Measurements from ENCODE around the gene LIN9.

LIN9 gene

DNA sequence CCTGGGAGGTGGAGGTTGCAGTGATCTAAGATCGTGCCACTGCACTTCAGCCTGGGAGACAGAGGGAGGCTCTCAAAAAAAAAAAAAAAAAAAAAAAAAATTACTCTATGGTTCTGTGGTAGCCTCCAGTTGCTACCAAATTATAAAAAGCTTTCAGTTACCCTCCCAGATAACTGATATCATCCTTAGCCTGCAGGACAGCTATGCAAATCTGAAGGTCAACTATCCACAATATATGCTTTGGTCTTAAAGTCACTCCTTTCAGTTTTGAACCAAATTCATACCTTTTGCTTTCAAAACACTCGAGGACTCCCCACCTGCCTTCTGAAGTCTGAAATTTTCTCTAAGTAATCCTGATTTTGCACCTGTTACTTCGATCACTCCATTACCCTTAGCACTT is 82.4 kb downstream of the LIN9 start:
- Mint-ChIP-seq H3K27ac (no peak overlapping the region), H3K9me3 (no peaks in the 10 kb centered on the region), H3K4me3 (peak overlapping the region; percentile 26 to 52 (median 40)), H3K27me3 (ENCODE audit: low read depth) (peaks cover 43% of the 10 kb centered on the region), H3K36me3 (ENCODE audit: low read depth) (peaks cover 19% of the 10 kb centered on the region), H3K4me1 (peaks cover 3% of the 10 kb centered on the region)
- TF ChIP-seq, protein P1, sequence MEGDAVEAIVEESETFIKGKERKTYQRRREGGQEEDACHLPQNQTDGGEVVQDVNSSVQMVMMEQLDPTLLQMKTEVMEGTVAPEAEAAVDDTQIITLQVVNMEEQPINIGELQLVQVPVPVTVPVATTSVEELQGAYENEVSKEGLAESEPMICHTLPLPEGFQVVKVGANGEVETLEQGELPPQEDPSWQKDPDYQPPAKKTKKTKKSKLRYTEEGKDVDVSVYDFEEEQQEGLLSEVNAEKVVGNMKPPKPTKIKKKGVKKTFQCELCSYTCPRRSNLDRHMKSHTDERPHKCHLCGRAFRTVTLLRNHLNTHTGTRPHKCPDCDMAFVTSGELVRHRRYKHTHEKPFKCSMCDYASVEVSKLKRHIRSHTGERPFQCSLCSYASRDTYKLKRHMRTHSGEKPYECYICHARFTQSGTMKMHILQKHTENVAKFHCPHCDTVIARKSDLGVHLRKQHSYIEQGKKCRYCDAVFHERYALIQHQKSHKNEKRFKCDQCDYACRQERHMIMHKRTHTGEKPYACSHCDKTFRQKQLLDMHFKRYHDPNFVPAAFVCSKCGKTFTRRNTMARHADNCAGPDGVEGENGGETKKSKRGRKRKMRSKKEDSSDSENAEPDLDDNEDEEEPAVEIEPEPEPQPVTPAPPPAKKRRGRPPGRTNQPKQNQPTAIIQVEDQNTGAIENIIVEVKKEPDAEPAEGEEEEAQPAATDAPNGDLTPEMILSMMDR (IDR thresholded peaks at IDR 0.05; ENCODE audit: unreplicated experiment in 3 of 3), result no peak

DNA sequence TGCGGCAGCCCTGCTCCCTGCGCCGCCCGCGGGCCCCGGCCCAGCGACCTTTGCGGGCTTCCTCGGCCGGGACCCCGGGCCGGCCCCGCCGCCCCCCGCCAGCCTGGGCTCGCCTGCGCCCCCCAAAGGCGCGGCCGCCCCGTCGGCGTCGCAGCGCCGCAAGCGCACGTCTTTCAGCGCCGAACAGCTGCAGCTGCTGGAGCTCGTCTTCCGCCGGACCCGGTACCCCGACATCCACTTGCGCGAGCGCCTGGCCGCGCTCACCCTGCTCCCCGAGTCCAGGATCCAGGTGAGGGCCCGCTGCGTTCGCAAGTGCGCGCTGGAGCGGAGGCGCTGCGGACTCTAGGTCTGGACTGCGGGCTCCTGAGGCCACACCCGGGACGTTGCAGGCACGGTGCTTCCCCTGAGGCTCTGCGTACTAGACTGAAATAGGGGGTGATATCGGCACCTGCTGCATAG is 85.1 kb downstream of the LIN9 start:
- H3K9me3 Mint-ChIP-seq, result no peaks in the 10 kb centered on the region

DNA sequence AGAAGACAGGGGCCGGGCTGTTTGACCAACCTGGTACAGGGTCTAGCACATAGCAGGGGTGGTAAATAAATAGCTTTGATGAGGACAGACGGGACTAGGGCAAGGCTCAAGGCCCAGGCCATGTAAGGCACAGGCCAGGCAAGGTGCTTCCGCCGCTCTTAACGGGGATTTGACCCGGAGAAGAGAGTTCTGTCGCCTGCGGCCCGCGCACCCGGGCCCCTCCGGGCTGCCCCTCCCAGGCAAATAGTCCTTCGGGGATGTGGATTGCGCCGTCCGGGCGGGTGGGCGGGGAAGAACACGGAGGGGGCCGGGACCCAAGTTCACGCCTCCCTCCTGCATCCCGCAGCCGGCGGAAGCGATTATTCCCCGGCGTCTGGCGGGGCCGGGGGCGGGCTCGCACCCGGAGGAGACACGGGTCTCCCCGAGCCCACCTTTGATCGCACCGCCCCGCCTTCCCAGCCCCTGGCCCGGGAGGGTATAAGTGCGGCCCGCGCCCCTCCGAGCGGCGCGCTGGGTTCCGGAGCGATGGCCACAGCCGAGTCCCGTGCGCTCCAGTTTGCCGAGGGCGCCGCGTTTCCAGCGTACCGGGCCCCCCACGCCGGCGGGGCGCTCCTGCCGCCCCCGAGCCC is 85.7 kb downstream of the LIN9 start, which contains the start of gene MIXL1:
Gene MIXL1 (plus strand): TSS at position 508 of the 629 bp plus-strand sequence. CDS start 18 bp downstream, at position 526.
- Mint-ChIP-seq H3K36me3 (ENCODE audit: low read depth) (peaks cover 8% of the 10 kb centered on the region), H3K9me3 (no peaks in the 10 kb centered on the region), H3K4me1 (peaks cover 3% of the 10 kb centered on the region), H3K27ac (peak within 1 kb of the TSS in 1 of 3 experiments; percentile 22), H3K27me3 (ENCODE audit: low read depth) (peaks cover 54% of the 10 kb centered on the region), H3K4me3 (peak within 1 kb of the TSS; percentile 84 to 85 (median 85))
- TF ChIP-seq, protein P1 (IDR thresholded peaks at IDR 0.05; ENCODE audit: unreplicated experiment in 3 of 3), result no peak

More for the DNA sequence above, 85.1 kb downstream of the LIN9 start:
- peak overlapping the region; percentile 84 to 85 (median 85) for H3K4me3 Mint-ChIP-seq
- peaks cover 3% of the 10 kb centered on the region for H3K4me1 Mint-ChIP-seq
- peaks cover 8% of the 10 kb centered on the region for H3K36me3 Mint-ChIP-seq (ENCODE audit: low read depth)
- TF ChIP-seq, protein P1 (IDR thresholded peaks at IDR 0.05; ENCODE audit: unreplicated experiment in 3 of 3), result no peak
- H3K27ac Mint-ChIP-seq, result no peak overlapping the region
- H3K27me3 Mint-ChIP-seq (ENCODE audit: low read depth), result peaks cover 54% of the 10 kb centered on the region

DNA sequence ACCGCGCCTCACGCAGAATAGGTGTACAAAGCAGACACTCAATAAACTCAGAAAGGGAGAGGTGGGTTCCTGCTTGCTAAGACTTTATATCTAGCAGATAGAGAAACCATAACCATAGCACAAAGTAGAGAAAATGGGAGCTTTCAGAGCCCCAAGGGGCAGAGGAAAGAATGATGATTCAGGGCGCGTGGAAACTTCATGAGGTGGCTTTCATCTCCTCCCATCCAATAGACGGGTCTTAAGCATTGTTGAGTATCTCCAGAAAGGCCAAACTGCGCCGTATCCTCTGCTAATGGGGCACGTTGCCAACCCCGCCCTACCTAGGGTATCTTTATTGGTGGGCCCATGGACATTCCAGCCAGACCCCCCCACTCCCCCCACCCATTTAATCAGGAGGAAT is 86.3 kb downstream of the LIN9 start:
- Mint-ChIP-seq H3K27ac (no peak overlapping the region), H3K36me3 (ENCODE audit: low read depth) (peaks cover 8% of the 10 kb centered on the region), H3K27me3 (ENCODE audit: low read depth) (peaks cover 54% of the 10 kb centered on the region), H3K4me1 (peaks cover 3% of the 10 kb centered on the region), H3K9me3 (no peaks in the 10 kb centered on the region), H3K4me3 (peak overlapping the region; percentile 73 to 81 (median 77))
- TF ChIP-seq, protein P1 (IDR thresholded peaks at IDR 0.05; ENCODE audit: unreplicated experiment in 3 of 3), result no peak

GRCh38 chr1:226220473-226221189 is 88.3 kb downstream of the LIN9 start:
- Mint-ChIP-seq H3K9me3 (no peaks in the 10 kb centered on the region), H3K4me3 (no peak overlapping the region), H3K27me3 (ENCODE audit: low read depth) (peaks cover 44% of the 10 kb centered on the region), H3K27ac (no peak overlapping the region), H3K4me1 (peaks cover 3% of the 10 kb centered on the region), H3K36me3 (ENCODE audit: low read depth) (peaks cover 3% of the 10 kb centered on the region)
- TF ChIP-seq, protein P1 (IDR thresholded peaks at IDR 0.05; ENCODE audit: unreplicated experiment in 3 of 3), result no peak

Measured in nephron (organoid).